Measurements from ENCODE around the gene DOCK1.

DOCK1 gene

GRCh38 chr10:127492607-127493250 lies 587.5 kb downstream of the DOCK1 start:
- Histone ChIP-seq H3K4me1 (ENCODE audit: control insufficient read depth, insufficient read depth, low read length, poor library complexity, severe bottlenecking) (no peaks in the 10 kb centered on the region), H3K4me3 (ENCODE audit: insufficient read depth, low read depth, low read length, poor library complexity, severe bottlenecking) (no peak overlapping the region), H3K27ac (ENCODE audit: insufficient read depth, low read length, poor library complexity, severe bottlenecking) (no peak overlapping the region), H3K9me3 (ENCODE audit: control insufficient read depth, low read length) (no peaks in the 10 kb centered on the region), H3K27me3 (replicated peaks; ENCODE audit: control insufficient read depth, insufficient read depth, low read length, poor library complexity, severe bottlenecking) (no peaks in the 10 kb centered on the region), H3K36me3 (ENCODE audit: control insufficient read depth, insufficient read depth, low read length) (no peaks in the 10 kb centered on the region)
- DNase-seq, result no peak

GRCh38 chr10:127496035-127496434 lies 590.8 kb downstream of the DOCK1 start:
- Histone ChIP-seq H3K4me3 (ENCODE audit: insufficient read depth, low read depth, low read length, poor library complexity, severe bottlenecking) (no peak overlapping the region), H3K4me1 (ENCODE audit: control insufficient read depth, insufficient read depth, low read length, poor library complexity, severe bottlenecking) (no peaks in the 10 kb centered on the region), H3K27ac (ENCODE audit: insufficient read depth, low read length, poor library complexity, severe bottlenecking) (no peak overlapping the region)

DNA sequence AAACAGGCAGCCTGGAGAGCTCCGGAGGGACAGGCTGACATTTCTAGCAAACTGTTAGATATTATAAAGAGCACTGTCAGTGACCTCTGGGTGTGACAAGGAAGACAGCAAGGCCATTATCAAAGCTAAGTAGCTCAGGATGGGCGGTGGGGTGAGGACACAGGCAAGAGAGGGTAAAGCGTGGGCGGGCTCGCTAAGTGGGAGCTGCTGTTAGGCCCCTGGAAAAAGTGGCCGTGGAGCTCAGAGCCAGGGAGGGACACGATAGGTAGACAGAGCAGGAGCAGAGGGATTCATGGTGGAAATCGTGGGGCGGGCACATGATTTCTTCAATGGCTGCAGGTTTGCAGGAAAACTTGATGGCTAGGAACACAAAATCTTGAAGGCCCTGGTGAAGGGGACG lies 592.5 kb downstream of the DOCK1 start:
- H3K4me3 ChIP-seq (ENCODE audit: insufficient read depth, low read depth, low read length, poor library complexity, severe bottlenecking), result no peak overlapping the region
- no peak overlapping the region for H3K27ac ChIP-seq (ENCODE audit: insufficient read depth, low read length, poor library complexity, severe bottlenecking)
- H3K4me1 ChIP-seq (ENCODE audit: control insufficient read depth, insufficient read depth, low read length, poor library complexity, severe bottlenecking), result no peaks in the 10 kb centered on the region
- H3K9me3 ChIP-seq (ENCODE audit: control insufficient read depth, low read length), result no peaks in the 10 kb centered on the region
- no peaks in the 10 kb centered on the region for H3K36me3 ChIP-seq (ENCODE audit: control insufficient read depth, insufficient read depth, low read length)
- no peaks in the 10 kb centered on the region for H3K27me3 ChIP-seq (replicated peaks; ENCODE audit: control insufficient read depth, insufficient read depth, low read length, poor library complexity, severe bottlenecking)
- DNase-seq, result no peak

More at GRCh38 chr10:127496035-127496434, 590.8 kb downstream of the DOCK1 start:
- H3K9me3 ChIP-seq (ENCODE audit: control insufficient read depth, low read length), result no peaks in the 10 kb centered on the region
- no peaks in the 10 kb centered on the region for H3K27me3 ChIP-seq (replicated peaks; ENCODE audit: control insufficient read depth, insufficient read depth, low read length, poor library complexity, severe bottlenecking)
- DNase-seq, result no peak
- no peaks in the 10 kb centered on the region for H3K36me3 ChIP-seq (ENCODE audit: control insufficient read depth, insufficient read depth, low read length)

DNA sequence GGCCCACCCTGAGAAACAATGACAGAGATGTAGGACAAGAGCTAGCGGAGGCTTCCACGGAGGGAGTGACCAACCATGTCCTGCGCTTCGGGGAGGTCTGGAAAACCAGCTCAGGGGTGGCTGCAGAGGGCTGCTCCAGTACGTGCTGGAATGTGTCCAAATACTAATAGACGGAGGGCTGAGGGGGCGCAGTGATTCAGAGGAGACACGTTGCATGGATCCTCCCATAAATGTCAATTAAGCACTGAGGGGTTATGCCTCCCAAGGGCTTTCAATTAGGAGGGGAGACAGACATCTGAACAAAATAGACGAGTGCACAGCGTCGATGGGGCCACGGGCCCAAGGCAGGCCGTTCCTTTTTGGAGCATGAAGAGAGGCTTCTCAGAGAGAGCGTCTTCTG lies 592.9 kb downstream of the DOCK1 start:
- no peak for DNase-seq
- no peaks in the 10 kb centered on the region for H3K4me1 ChIP-seq (ENCODE audit: control insufficient read depth, insufficient read depth, low read length, poor library complexity, severe bottlenecking)

DNA sequence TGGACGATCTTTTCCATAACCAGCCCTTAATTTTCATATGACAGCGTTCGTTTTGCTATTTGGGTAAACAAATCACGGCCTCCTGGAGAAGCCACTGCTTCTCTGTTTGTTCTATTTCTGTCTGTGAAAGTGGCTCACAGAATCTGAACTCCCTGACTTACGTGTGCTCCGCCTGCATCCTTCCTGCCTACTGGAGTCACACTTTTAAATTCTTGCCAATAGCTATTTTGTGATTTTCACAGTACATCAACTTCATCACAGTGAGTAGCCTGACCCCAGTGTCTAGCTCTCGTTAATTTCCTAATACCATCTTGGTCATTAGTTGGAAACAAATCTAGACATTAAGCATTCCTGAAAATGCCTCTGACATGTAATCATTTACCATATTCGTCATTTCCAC lies 594.9 kb downstream of the DOCK1 start:
- Histone ChIP-seq H3K27me3 (replicated peaks; ENCODE audit: control insufficient read depth, insufficient read depth, low read length, poor library complexity, severe bottlenecking) (no peaks in the 10 kb centered on the region), H3K9me3 (ENCODE audit: control insufficient read depth, low read length) (no peaks in the 10 kb centered on the region), H3K27ac (ENCODE audit: insufficient read depth, low read length, poor library complexity, severe bottlenecking) (no peak overlapping the region), H3K4me3 (ENCODE audit: insufficient read depth, low read depth, low read length, poor library complexity, severe bottlenecking) (no peak overlapping the region), H3K4me1 (ENCODE audit: control insufficient read depth, insufficient read depth, low read length, poor library complexity, severe bottlenecking) (no peaks in the 10 kb centered on the region), H3K36me3 (ENCODE audit: control insufficient read depth, insufficient read depth, low read length) (no peaks in the 10 kb centered on the region)
- no peak for DNase-seq

More for the DNA sequence above, 592.9 kb downstream of the DOCK1 start:
- H3K36me3 ChIP-seq (ENCODE audit: control insufficient read depth, insufficient read depth, low read length), result no peaks in the 10 kb centered on the region
- H3K27ac ChIP-seq (ENCODE audit: insufficient read depth, low read length, poor library complexity, severe bottlenecking), result no peak overlapping the region
- no peaks in the 10 kb centered on the region for H3K9me3 ChIP-seq (ENCODE audit: control insufficient read depth, low read length)
- no peaks in the 10 kb centered on the region for H3K27me3 ChIP-seq (replicated peaks; ENCODE audit: control insufficient read depth, insufficient read depth, low read length, poor library complexity, severe bottlenecking)
- H3K4me3 ChIP-seq (ENCODE audit: insufficient read depth, low read depth, low read length, poor library complexity, severe bottlenecking), result no peak overlapping the region

All from effector memory CD4-positive, alpha-beta T cell (primary cell).